Keratinocyte (primary cell): ENCODE measurements around the gene MMP28. TPM values are rescaled to one million over a fixed set of nuclear protein-coding genes. Genes with fewer than 3 reads are reported as not detected.

Experiments used
- DNase-seq: peaks from one replicate; pipeline ENCODE4 v3.0.0-alpha.2; 2011; ENCODE audit warnings: low read depth, missing footprints, low spot score
- FAIRE-seq: peaks from 2 replicates; lab custom pipeline; 2011; peaks lifted over from hg19 to GRCh38; lab: Jason Lieb, UNC
- H2AFZ ChIP-seq: 2 replicates; pipeline ENCODE4 v1.6.0; 2012; ENCODE audit warnings: low read length, control low read depth, inconsistent platforms; ENCODE audit not compliant: control insufficient read depth
- H3K27ac ChIP-seq: 2 replicates; pipeline ENCODE4 v1.5.1; 2011; ENCODE audit warnings: low read length; ENCODE audit not compliant: control insufficient read depth, insufficient read depth
- H3K27me3 ChIP-seq: 3 replicates; pipeline ENCODE4 v1.6.0; 2011; ENCODE audit warnings: low read length; ENCODE audit not compliant: control insufficient read depth, insufficient read depth; ENCODE audit errors: extremely low read depth
- H3K36me3 ChIP-seq, 2 experiments: 2 replicates in 1 of 2; 3 replicates in 1 of 2; pipeline ENCODE4 v1.5.1; 2011; ENCODE audit warnings: low read length in 2 of 2, mild to moderate bottlenecking in 1 of 2; ENCODE audit not compliant: control insufficient read depth in 2 of 2, insufficient read depth in 2 of 2; ENCODE audit errors: extremely low read depth in 1 of 2
- H3K4me1 ChIP-seq: 3 replicates; pipeline ENCODE4 v1.5.1; 2011; ENCODE audit warnings: low read length; ENCODE audit not compliant: control insufficient read depth, insufficient read depth; ENCODE audit errors: extremely low read depth
- H3K4me2 ChIP-seq: 3 replicates; pipeline ENCODE4 v1.6.0; 2011; ENCODE audit warnings: low read depth, low read length; ENCODE audit not compliant: control insufficient read depth, insufficient read depth; ENCODE audit errors: extremely low read depth
- H3K4me3 ChIP-seq, 3 experiments: fragments of 200-600 bp in 1 of 3; sonication (generic) in 1 of 3; 2 replicates in 2 of 3; 3 replicates in 1 of 3; pipeline ENCODE4 v1.5.1; 2011 to 2016; ENCODE audit warnings: low read length in 3 of 3, mild to moderate bottlenecking in 3 of 3, control low read depth in 2 of 3, inconsistent platforms in 1 of 3, low read depth in 1 of 3, mixed read lengths in 1 of 3, mixed run types in 1 of 3, moderate library complexity in 1 of 3; ENCODE audit not compliant: control insufficient read depth in 2 of 3, insufficient read depth in 2 of 3; ENCODE audit errors: extremely low read depth in 1 of 3
- H3K79me2 ChIP-seq: 2 replicates; pipeline ENCODE4 v1.6.0; 2012; ENCODE audit warnings: low read length; ENCODE audit not compliant: control insufficient read depth, insufficient read depth
- H3K9ac ChIP-seq: 3 replicates; pipeline ENCODE4 v1.6.0; 2011; ENCODE audit warnings: low read length; ENCODE audit not compliant: control insufficient read depth, insufficient read depth; ENCODE audit errors: extremely low read depth
- H3K9me1 ChIP-seq: 3 replicates; pipeline ENCODE4 v1.6.0; 2011; ENCODE audit warnings: low read length; ENCODE audit not compliant: control insufficient read depth, insufficient read depth; ENCODE audit errors: extremely low read depth
- H3K9me3 ChIP-seq: 2 replicates; pipeline ENCODE4 v1.5.1; 2012; ENCODE audit warnings: low read depth, low read length; ENCODE audit not compliant: control insufficient read depth
- H4K20me1 ChIP-seq: 3 replicates; pipeline ENCODE4 v1.6.0; 2011; ENCODE audit warnings: low read length; ENCODE audit not compliant: control insufficient read depth, insufficient read depth; ENCODE audit errors: extremely low read depth
- CTCF ChIP-seq, 3 experiments: IDR thresholded peaks in 1 of 3; conservative IDR thresholded peaks in 1 of 3; optimal IDR thresholded peaks in 1 of 3; 2 replicates in 2 of 3; 3 replicates in 1 of 3; pipeline versions ENCODE3 to v1.5.1; 2011; ENCODE audit warnings: low read length in 3 of 3, mild to moderate bottlenecking in 3 of 3, moderate library complexity in 2 of 3, control low read depth in 1 of 3, inconsistent platforms in 1 of 3; ENCODE audit not compliant: insufficient read depth in 2 of 3; ENCODE audit errors: extremely low read depth in 1 of 3
- EZH2 ChIP-seq: IDR thresholded peaks from one replicate; pipeline ENCODE4 v1.6.1; 2012; ENCODE audit warnings: inconsistent platforms, mild to moderate bottlenecking, low read length, moderate library complexity
- dilution Hi-C: fragments of 300-500 bp; cut with MboI; formaldehyde crosslinking; loops from one replicate; pipeline ENCODE4 v1.7.0; 2020; ENCODE audit warnings: low sequenced_read_pairs; ENCODE audit not compliant: extremely low pct_ligation_motif_present
- polyA plus RNA-seq, 5 experiments: library from polyadenylated mRNA; depleted of rRNA in 3 of 5; stranded (reverse) in 3 of 5; stranded (forward) in 1 of 5; unstranded in 1 of 5; fragments of >200 nt; gene quantifications; 1 replicate in 1 of 5; 2 replicates in 3 of 5; 3 replicates in 1 of 5; pipeline versions ENCODE4 v1.2.1 to v1.2.3, GENCODE V29; 2011 to 2012; ENCODE audit warnings: missing spikeins in 2 of 5, low read depth in 1 of 5, low replicate concordance in 1 of 5

Gene MMP28
- polyA plus RNA-seq, 1 donor (not counting 4 experiments of a cell fraction or from before 2014, with no cell fraction given), result 21.3 TPM

- Histone ChIP-seq H3K4me1 (peaks cover 24% of the 10 kb centered on the region), H3K9ac (no peak overlapping the region), H3K4me3 (no peak overlapping the region), H3K27ac (no peak overlapping the region), H3K9me1 (no peaks in the 10 kb centered on the region), H2AFZ (no peak overlapping the region), H3K79me2 (no peaks in the 10 kb centered on the region), H4K20me1 (no peaks in the 10 kb centered on the region), H3K27me3 (no peaks in the 10 kb centered on the region), H3K4me2 (no peak overlapping the region), H3K36me3 (peaks cover 10 to 11% of the 10 kb centered on the region in 2 experiments), H3K9me3 (no peaks in the 10 kb centered on the region)
- dilution Hi-C loops, result no loop called here
- no peak for TF ChIP-seq CTCF (optimal IDR thresholded peaks at IDR 0.05 in 1 of 3, IDR thresholded peaks at IDR 0.05 in 1 of 3, conservative IDR thresholded peaks at IDR 0.05 in 1 of 3; ENCODE audit: extremely low read depth in 1 of 3, insufficient read depth in 2 of 3, low read length in 3 of 3)
- no peak for TF ChIP-seq EZH2
- no peak for FAIRE-seq
- DNase-seq, result no peak
These were observed 21.6 kb downstream of the MMP28 start for GRCh38 chr17:35773679-35774425.

GRCh38 chr17:35773129-35773528 lies 22.3 kb downstream of the MMP28 start:
- Histone ChIP-seq H3K4me1 (peaks cover 17% of the 10 kb centered on the region), H3K36me3 (peaks cover 8 to 10% of the 10 kb centered on the region in 2 experiments), H2AFZ (no peak overlapping the region), H3K79me2 (no peaks in the 10 kb centered on the region), H3K27me3 (no peaks in the 10 kb centered on the region), H3K4me2 (no peak overlapping the region), H3K9me1 (no peaks in the 10 kb centered on the region), H3K4me3 (no peak overlapping the region), H3K9me3 (no peaks in the 10 kb centered on the region), H4K20me1 (no peaks in the 10 kb centered on the region), H3K27ac (no peak overlapping the region), H3K9ac (no peak overlapping the region)
- TF ChIP-seq EZH2 (no peak), CTCF (optimal IDR thresholded peaks at IDR 0.05 in 1 of 3, IDR thresholded peaks at IDR 0.05 in 1 of 3, conservative IDR thresholded peaks at IDR 0.05 in 1 of 3; ENCODE audit: extremely low read depth in 1 of 3, insufficient read depth in 2 of 3, low read length in 3 of 3) (no peak)
- no peak for DNase-seq
- dilution Hi-C loops, result no loop called here
- no peak for FAIRE-seq
